ENCODE results near the gene PIP5K1A.

PIP5K1A gene

DNA sequence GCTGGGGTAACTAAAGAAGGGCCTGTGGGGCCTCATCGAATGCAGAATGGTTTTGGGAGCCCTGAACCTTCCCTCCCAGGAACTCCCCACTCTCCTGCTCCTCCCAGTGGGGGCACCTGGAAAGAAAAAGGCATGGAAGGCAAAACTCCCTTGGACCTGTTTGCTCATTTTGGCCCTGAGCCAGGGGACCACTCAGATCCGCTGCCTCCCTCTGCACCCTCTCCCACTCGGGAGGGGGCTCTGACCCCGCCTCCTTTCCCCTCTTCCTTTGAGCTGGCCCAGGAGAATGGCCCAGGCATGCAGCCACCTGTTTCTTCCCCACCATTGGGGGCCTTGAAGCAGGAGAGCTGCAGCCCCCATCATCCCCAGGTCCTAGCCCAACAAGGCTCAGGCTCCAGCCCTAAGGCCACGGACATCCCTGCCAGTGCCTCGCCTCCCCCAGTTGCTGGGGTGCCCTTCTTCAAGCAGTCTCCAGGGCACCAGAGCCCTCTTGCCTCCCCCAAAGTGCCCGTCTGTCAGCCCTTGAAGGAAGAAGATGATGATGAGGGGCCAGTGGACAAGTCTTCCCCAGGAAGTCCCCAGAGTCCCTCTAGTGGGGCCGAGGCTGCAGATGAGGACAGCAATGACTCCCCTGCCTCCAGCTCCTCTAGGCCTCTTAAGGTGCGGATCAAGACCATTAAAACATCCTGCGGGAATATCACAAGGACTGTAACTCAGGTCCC, 88.4 kb downstream of the PIP5K1A start:
- peaks cover 55% of the 10 kb centered on the region for H3K36me3 ChIP-seq (ENCODE audit: control insufficient read depth, insufficient read depth, low read length)

DNA sequence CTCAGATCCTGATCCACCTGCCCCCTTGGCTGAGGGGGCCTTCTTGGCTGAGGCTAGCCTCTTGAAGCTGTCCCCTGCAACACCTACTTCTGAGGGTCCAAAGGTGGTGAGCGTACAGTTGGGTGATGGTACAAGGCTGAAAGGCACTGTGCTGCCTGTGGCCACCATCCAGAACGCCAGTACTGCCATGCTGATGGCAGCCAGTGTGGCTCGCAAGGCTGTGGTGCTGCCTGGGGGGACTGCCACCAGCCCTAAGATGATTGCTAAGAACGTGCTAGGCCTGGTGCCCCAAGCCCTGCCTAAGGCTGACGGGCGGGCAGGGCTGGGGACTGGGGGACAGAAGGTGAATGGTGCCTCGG, 89.0 kb downstream of the PIP5K1A start:
- H3K4me1 ChIP-seq (ENCODE audit: control insufficient read depth, insufficient read depth, low read length): peaks cover 8% of the 10 kb centered on the region
- H3K36me3 ChIP-seq (ENCODE audit: control insufficient read depth, insufficient read depth, low read length): peaks cover 58% of the 10 kb centered on the region
- H3K9ac ChIP-seq (ENCODE audit: low read depth, low read length): no peak overlapping the region
- H3K4me3 ChIP-seq (ENCODE audit: low read depth, low read length): no peak overlapping the region
- H3K9me3 ChIP-seq (ENCODE audit: control insufficient read depth, insufficient read depth, low read length): no peaks in the 10 kb centered on the region
- no peaks in the 10 kb centered on the region for H3K27me3 ChIP-seq (ENCODE audit: control insufficient read depth, insufficient read depth, low read length)

More for the DNA sequence above, 88.4 kb downstream of the PIP5K1A start:
- no peaks in the 10 kb centered on the region for H3K9me3 ChIP-seq (ENCODE audit: control insufficient read depth, insufficient read depth, low read length)
- no peaks in the 10 kb centered on the region for H3K27me3 ChIP-seq (ENCODE audit: control insufficient read depth, insufficient read depth, low read length)
- peaks cover 8% of the 10 kb centered on the region for H3K4me1 ChIP-seq (ENCODE audit: control insufficient read depth, insufficient read depth, low read length)
- H3K9ac ChIP-seq (ENCODE audit: low read depth, low read length): no peak overlapping the region
- no peak overlapping the region for H3K4me3 ChIP-seq (ENCODE audit: low read depth, low read length)

DNA sequence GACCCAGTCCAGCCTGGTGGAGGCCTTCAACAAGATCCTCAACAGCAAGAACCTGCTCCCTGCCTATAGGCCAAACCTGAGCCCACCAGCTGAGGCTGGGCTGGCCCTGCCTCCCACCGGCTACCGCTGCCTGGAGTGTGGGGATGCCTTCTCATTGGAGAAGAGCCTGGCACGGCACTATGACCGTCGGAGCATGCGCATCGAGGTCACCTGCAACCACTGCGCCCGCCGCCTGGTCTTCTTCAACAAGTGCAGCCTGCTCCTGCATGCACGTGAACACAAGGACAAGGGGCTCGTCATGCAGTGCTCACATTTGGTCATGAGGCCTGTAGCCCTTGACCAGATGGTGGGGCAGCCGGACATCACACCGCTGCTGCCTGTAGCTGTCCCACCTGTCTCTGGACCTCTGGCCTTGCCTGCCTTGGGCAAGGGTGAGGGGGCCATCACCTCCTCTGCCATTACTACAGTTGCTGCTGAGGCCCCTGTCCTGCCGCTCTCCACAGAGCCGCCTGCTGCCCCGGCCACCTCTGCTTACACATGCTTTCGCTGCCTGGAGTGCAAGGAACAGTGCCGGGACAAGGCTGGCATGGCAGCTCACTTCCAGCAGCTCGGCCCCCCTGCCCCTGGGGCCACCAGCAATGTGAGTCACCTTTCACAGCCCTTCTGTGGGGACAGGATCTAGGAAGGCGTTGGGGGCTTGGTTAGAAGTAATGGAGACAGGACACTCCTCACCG, 89.6 kb downstream of the PIP5K1A start:
- Histone ChIP-seq H3K36me3 (ENCODE audit: control insufficient read depth, insufficient read depth, low read length) (peaks cover 64% of the 10 kb centered on the region), H3K4me1 (ENCODE audit: control insufficient read depth, insufficient read depth, low read length) (peaks cover 8% of the 10 kb centered on the region), H3K4me3 (ENCODE audit: low read depth, low read length) (no peak overlapping the region), H3K9me3 (ENCODE audit: control insufficient read depth, insufficient read depth, low read length) (no peaks in the 10 kb centered on the region), H3K9ac (ENCODE audit: low read depth, low read length) (no peak overlapping the region), H3K27me3 (ENCODE audit: control insufficient read depth, insufficient read depth, low read length) (no peaks in the 10 kb centered on the region)

DNA sequence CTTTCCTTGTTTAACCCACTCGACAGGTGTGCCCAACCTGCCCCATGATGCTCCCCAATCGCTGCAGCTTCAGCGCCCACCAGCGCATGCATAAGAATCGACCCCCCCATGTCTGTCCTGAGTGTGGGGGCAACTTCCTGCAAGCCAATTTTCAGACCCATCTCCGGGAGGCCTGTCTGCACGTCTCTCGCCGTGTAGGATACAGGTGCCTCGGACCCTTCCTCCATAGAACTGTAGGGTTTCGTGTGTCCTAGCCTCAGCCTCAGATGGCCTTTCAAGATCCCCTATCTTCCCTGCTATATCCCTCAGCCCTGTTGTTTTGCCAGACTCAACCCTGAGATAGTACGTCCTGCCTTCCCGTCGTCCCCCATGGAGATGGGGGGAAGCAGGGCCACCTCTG, 90.2 kb downstream of the PIP5K1A start:
- Histone ChIP-seq H3K27me3 (ENCODE audit: control insufficient read depth, insufficient read depth, low read length) (no peaks in the 10 kb centered on the region), H3K4me1 (ENCODE audit: control insufficient read depth, insufficient read depth, low read length) (peaks cover 7% of the 10 kb centered on the region), H3K4me3 (ENCODE audit: low read depth, low read length) (no peak overlapping the region), H3K36me3 (ENCODE audit: control insufficient read depth, insufficient read depth, low read length) (peaks cover 69% of the 10 kb centered on the region), H3K9me3 (ENCODE audit: control insufficient read depth, insufficient read depth, low read length) (no peaks in the 10 kb centered on the region), H3K9ac (ENCODE audit: low read depth, low read length) (no peak overlapping the region)

DNA sequence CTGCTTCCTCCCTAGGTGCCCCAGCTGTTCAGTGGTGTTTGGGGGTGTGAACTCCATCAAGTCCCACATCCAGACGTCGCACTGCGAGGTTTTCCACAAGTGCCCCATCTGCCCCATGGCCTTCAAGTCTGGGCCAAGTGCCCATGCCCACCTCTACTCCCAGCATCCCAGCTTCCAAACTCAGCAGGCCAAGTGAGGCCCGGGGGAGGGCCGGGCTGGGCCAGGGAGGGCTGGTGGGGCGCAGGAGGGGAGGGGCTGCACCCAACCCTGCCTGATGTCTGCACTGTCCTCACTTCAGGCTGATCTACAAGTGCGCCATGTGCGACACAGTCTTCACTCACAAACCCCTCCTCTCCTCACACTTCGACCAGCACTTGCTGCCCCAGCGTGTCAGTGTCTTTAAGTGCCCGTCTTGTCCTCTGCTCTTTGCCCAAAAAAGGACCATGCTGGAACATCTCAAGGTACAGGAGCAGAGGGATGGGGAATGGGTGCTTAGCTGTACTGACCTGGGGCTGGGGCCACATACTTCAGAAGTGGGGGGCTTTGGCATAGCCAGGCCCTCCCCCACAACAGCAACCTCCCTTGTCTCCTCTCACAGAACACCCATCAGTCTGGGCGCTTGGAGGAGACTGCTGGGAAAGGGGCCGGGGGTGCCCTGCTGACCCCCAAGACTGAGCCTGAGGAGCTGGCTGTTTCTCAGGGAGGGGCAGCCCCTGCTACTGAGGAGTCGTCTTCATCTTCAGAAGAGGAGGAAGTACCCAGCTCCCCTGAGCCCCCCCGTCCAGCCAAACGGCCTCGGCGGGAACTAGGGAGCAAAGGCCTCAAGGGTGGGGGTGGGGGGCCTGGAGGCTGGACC, 91.0 kb downstream of the PIP5K1A start:
- H3K9me3 ChIP-seq (ENCODE audit: control insufficient read depth, insufficient read depth, low read length): no peaks in the 10 kb centered on the region
- H3K4me3 ChIP-seq (ENCODE audit: low read depth, low read length): no peak overlapping the region
- no peak overlapping the region for H3K9ac ChIP-seq (ENCODE audit: low read depth, low read length)
- no peaks in the 10 kb centered on the region for H3K27me3 ChIP-seq (ENCODE audit: control insufficient read depth, insufficient read depth, low read length)
- H3K4me1 ChIP-seq (ENCODE audit: control insufficient read depth, insufficient read depth, low read length): peaks cover under 1% of the 10 kb centered on the region
- H3K36me3 ChIP-seq (ENCODE audit: control insufficient read depth, insufficient read depth, low read length): peaks cover 77% of the 10 kb centered on the region

DNA sequence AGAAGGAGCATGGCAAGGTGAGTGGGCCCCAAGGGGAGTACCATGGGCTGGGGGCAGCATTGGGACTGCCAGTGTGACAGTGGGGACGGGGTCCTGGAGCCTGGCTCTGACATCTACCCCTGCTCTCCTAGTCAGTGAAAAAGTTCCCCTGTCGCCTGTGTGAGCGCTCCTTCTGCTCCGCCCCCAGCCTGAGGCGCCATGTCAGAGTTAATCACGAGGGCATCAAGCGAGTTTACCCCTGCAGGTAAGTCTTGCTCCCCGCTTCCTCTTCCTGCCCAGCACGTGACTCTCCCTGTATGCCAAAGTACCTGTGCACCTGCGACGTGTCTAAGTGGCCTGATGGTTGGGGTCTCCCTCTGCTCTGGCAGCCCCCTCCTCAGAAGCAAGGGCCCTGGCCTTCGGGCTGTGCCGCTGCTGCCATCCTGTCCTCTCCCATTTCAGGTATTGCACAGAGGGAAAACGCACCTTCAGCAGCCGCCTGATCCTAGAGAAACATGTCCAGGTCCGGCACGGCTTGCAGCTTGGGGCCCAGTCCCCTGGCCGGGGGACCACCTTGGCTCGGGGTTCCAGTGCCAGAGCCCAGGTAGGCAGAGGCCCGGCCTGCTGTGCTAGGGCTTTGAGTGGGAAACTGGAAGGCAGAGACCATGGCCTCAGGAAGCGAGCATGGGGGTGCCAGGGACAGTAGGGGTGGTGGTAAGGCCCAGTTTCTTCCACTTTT, 91.8 kb downstream of the PIP5K1A start:
- Histone ChIP-seq H3K4me3 (ENCODE audit: low read depth, low read length) (no peak overlapping the region), H3K4me1 (ENCODE audit: control insufficient read depth, insufficient read depth, low read length) (peaks cover 8% of the 10 kb centered on the region), H3K9ac (ENCODE audit: low read depth, low read length) (no peak overlapping the region), H3K36me3 (ENCODE audit: control insufficient read depth, insufficient read depth, low read length) (peaks cover 72% of the 10 kb centered on the region), H3K9me3 (ENCODE audit: control insufficient read depth, insufficient read depth, low read length) (no peaks in the 10 kb centered on the region), H3K27me3 (ENCODE audit: control insufficient read depth, insufficient read depth, low read length) (no peaks in the 10 kb centered on the region)

DNA sequence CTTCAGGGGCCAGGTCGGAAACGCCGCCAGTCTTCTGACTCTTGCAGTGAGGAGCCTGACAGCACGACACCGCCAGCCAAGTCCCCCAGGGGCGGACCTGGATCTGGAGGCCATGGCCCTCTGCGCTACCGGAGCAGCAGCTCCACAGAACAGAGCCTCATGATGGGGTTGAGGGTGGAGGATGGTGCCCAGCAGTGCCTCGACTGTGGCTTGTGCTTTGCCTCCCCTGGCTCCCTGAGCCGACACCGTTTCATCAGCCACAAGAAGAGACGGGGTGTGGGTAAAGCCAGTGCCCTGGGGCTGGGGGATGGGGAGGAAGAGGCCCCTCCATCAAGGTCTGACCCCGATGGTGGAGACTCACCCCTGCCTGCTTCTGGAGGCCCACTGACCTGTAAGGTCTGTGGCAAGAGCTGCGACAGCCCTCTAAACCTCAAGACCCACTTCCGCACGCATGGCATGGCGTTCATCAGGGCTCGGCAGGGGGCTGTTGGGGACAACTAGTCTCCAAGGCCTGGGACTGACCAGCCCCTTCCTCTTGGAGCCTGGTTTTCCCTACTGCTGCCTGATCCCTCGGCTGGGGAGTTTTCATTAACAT, 92.5 kb downstream of the PIP5K1A start:
- Histone ChIP-seq H3K4me3 (ENCODE audit: low read depth, low read length) (no peak overlapping the region), H3K9ac (ENCODE audit: low read depth, low read length) (no peak overlapping the region), H3K36me3 (ENCODE audit: control insufficient read depth, insufficient read depth, low read length) (peaks cover 71% of the 10 kb centered on the region), H3K27me3 (ENCODE audit: control insufficient read depth, insufficient read depth, low read length) (no peaks in the 10 kb centered on the region), H3K4me1 (ENCODE audit: control insufficient read depth, insufficient read depth, low read length) (peaks cover 13% of the 10 kb centered on the region), H3K9me3 (ENCODE audit: control insufficient read depth, insufficient read depth, low read length) (no peaks in the 10 kb centered on the region)

DNA sequence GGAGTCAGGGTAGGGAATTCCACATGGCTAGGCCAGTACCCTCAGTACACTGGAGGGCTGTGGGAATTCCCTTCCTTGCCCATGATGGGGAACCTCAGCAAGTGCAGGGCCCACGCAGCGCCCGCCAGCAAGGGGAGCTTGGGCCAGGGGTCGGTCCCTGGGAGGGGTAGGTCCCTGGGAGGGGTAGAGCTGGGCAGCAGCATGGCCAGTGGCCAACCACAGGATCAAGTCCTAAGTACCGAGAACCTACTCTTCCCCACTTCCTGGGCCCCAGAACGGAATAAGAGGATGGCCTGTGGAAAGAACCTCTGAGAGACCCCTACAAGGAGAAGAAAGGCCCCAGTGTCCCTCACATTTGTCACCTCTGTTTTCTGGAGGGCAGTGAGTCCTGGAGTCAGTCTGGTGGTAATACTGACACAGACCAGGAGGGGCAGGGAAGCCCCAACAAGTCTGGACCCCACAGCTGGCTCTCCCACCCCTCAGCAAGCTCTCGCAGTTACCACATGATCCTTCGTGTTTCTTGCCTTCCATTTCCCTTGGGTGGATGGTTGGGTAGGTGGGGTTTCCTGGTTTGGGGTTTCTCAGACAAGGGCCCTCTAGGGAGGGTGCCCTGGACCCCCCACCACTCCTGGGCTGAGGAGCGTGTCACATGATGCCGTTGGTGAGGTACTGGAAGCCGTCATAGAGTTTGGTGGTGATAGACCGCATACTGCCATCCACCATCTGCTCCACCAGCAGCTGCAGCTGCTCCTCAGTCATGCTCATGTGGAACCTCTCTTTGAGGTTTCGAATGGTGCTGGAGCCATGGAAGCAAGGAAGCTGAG, 94.1 kb downstream of the PIP5K1A start:
- H3K9ac ChIP-seq (ENCODE audit: low read depth, low read length): no peak overlapping the region
- H3K4me1 ChIP-seq (ENCODE audit: control insufficient read depth, insufficient read depth, low read length): peaks cover 13% of the 10 kb centered on the region
- H3K9me3 ChIP-seq (ENCODE audit: control insufficient read depth, insufficient read depth, low read length): no peaks in the 10 kb centered on the region
- no peak overlapping the region for H3K4me3 ChIP-seq (ENCODE audit: low read depth, low read length)
- no peaks in the 10 kb centered on the region for H3K27me3 ChIP-seq (ENCODE audit: control insufficient read depth, insufficient read depth, low read length)
- peaks cover 62% of the 10 kb centered on the region for H3K36me3 ChIP-seq (ENCODE audit: control insufficient read depth, insufficient read depth, low read length)

DNA sequence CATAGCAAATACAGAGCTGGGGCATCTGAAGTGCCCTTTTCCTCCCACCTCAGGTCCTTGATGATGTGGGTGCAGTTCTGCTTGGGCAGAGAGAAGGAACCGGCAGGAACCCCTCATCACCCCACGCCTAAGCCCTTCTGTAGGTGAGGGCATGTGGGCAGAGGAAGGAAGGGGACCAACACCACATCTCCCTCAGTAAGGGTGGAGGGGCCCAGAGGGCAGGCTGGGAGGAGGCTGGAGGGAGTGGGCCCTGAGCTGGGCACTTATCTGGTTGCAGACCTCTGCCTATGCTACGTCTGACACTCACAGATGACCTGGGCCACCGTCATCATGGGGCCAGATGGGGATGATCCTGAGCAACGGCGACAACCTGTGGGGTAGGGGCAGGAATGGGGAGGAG, 94.7 kb downstream of the PIP5K1A start:
- peaks cover 13% of the 10 kb centered on the region for H3K4me1 ChIP-seq (ENCODE audit: control insufficient read depth, insufficient read depth, low read length)
- H3K36me3 ChIP-seq (ENCODE audit: control insufficient read depth, insufficient read depth, low read length): peaks cover 56% of the 10 kb centered on the region
- no peak overlapping the region for H3K4me3 ChIP-seq (ENCODE audit: low read depth, low read length)
- no peak overlapping the region for H3K9ac ChIP-seq (ENCODE audit: low read depth, low read length)
- H3K9me3 ChIP-seq (ENCODE audit: control insufficient read depth, insufficient read depth, low read length): no peaks in the 10 kb centered on the region
- no peaks in the 10 kb centered on the region for H3K27me3 ChIP-seq (ENCODE audit: control insufficient read depth, insufficient read depth, low read length)

DNA sequence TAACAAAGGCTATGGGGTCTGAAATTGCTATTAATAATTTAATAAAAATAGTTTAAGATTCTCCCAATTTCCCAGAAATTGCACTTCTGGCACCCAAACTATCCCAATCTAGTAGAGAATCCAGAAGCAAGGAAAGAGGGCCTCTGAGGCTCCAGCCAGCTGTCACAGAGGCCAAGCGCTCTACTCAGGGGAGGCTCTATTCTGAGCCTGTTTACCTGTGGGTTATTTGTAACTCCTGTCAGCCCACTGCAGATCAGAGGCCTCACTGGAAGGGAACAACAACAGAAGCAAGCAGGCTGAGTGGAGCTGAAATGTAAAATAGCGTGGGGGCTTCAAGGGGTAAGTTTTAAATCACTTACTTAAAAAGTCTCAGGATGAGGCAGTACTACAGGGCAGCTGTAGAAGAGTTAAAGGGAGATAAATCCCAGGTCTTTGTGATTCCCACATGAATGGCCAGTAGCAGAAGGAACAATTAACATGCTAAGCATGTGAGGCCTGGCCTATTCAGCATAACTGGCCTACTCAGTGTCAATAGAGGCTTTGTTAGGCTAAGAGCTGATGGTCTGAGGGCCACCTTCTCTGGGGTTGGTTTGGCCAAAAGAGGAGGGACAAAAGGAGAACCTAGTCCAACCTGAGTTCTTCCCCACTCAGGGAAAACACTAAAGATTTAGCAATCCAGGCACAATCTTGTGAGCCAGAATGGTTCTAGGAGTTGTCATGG, 96.5 kb downstream of the PIP5K1A start:
- Histone ChIP-seq H3K36me3 (ENCODE audit: control insufficient read depth, insufficient read depth, low read length) (peaks cover 51% of the 10 kb centered on the region), H3K9ac (ENCODE audit: low read depth, low read length) (no peak overlapping the region), H3K4me1 (ENCODE audit: control insufficient read depth, insufficient read depth, low read length) (peaks cover 13% of the 10 kb centered on the region), H3K4me3 (ENCODE audit: low read depth, low read length) (no peak overlapping the region), H3K27me3 (ENCODE audit: control insufficient read depth, insufficient read depth, low read length) (no peaks in the 10 kb centered on the region), H3K9me3 (ENCODE audit: control insufficient read depth, insufficient read depth, low read length) (no peaks in the 10 kb centered on the region)

Measured in iPS-15b (cell line).